Measurements from ENCODE around the gene PACRG. TPM values are rescaled to one million over a fixed set of nuclear protein-coding genes. Genes with fewer than 3 reads are reported as not detected.

PACRG gene
- polyA plus RNA-seq, 3 donors = not detected

GRCh38 chr6:163288066-163288465 lies 560.3 kb downstream of the PACRG start:
- no peaks in the 10 kb centered on the region for H3K4me1 Mint-ChIP-seq
- Histone ChIP-seq H3K27me3 (ENCODE audit: control insufficient read depth in 2 of 2, insufficient read depth in 2 of 2, low read length in 2 of 2) (no peaks in the 10 kb centered on the region), H3K9me3 (replicated peaks in 1 of 2; ENCODE audit: control insufficient read depth in 1 of 2, insufficient read depth in 1 of 2, low read length in 2 of 2) (no peaks in the 10 kb centered on the region), H3K27ac (ENCODE audit: low read depth in 1 of 2, low read length in 2 of 2) (no peak overlapping the region), H3K79me2 (ENCODE audit: insufficient read depth, low read length) (no peaks in the 10 kb centered on the region), H2AFZ (ENCODE audit: insufficient read depth, low read depth, low read length, poor library complexity, severe bottlenecking) (no peak overlapping the region), H3K9ac (ENCODE audit: insufficient read depth, low read length, poor library complexity, severe bottlenecking) (no peak overlapping the region), H3K36me3 (replicated peaks in 1 of 2; ENCODE audit: control insufficient read depth in 1 of 2, insufficient read depth in 2 of 2, low read length in 2 of 2) (no peaks in the 10 kb centered on the region), H3K4me2 (replicated peaks; ENCODE audit: extremely low read depth, low read length, poor library complexity, severe bottlenecking) (no peak overlapping the region), H4K20me1 (ENCODE audit: insufficient read depth, low read length) (no peaks in the 10 kb centered on the region), H3K4me1 (ENCODE audit: control insufficient read depth in 1 of 2, insufficient read depth in 2 of 2, low read length in 2 of 2) (no peaks in the 10 kb centered on the region), H3K4me3 (replicated peaks in 1 of 3; ENCODE audit: low read depth in 2 of 3, low read length in 3 of 3) (no peak overlapping the region)
- peaks cover 1 to 3% (median 2%) of the 10 kb centered on the region in 3 donors for H3K27me3 Mint-ChIP-seq (ENCODE audit: low read depth in 3 of 3)
- 97% methylated on average over 4 of the region's 8 CpGs for WGBS (ENCODE audit: insufficient coverage)
- peaks cover 0 to 4% (median 2%) of the 10 kb centered on the region in 7 donors for H3K9me3 Mint-ChIP-seq
- no peak for DNase-seq
- intact Hi-C loops (cut with micrococcal nuclease) = no loop called here
- no peaks in the 10 kb centered on the region for H3K36me3 Mint-ChIP-seq
- H3K27ac Mint-ChIP-seq = no peak overlapping the region
- TF ChIP-seq CTCF (IDR thresholded peaks at IDR 0.05) = no peak
- no peak overlapping the region for H3K4me3 Mint-ChIP-seq

- no peak for DNase-seq
- WGBS (ENCODE audit: insufficient coverage) = 100% methylated on average over 9 of the region's 11 CpGs
- H3K9ac ChIP-seq (ENCODE audit: insufficient read depth, low read length, poor library complexity, severe bottlenecking) = no peak overlapping the region
- no peaks in the 10 kb centered on the region for H4K20me1 ChIP-seq (ENCODE audit: insufficient read depth, low read length)
- no peak for TF ChIP-seq CTCF (IDR thresholded peaks at IDR 0.05)
- H3K79me2 ChIP-seq (ENCODE audit: insufficient read depth, low read length) = no peaks in the 10 kb centered on the region
- no peaks in the 10 kb centered on the region for H3K36me3 Mint-ChIP-seq
- no peaks in the 10 kb centered on the region for H3K27me3 ChIP-seq (ENCODE audit: control insufficient read depth in 2 of 2, insufficient read depth in 2 of 2, low read length in 2 of 2)
- peaks cover 0 to 4% (median 2%) of the 10 kb centered on the region in 7 donors for H3K9me3 Mint-ChIP-seq
- H3K4me2 ChIP-seq (replicated peaks; ENCODE audit: extremely low read depth, low read length, poor library complexity, severe bottlenecking) = no peak overlapping the region
- no peak overlapping the region for H3K27ac ChIP-seq (ENCODE audit: low read depth in 1 of 2, low read length in 2 of 2)
- no peaks in the 10 kb centered on the region for H3K36me3 ChIP-seq (replicated peaks in 1 of 2; ENCODE audit: control insufficient read depth in 1 of 2, insufficient read depth in 2 of 2, low read length in 2 of 2)
- peaks cover 1 to 3% (median 2%) of the 10 kb centered on the region in 3 donors for H3K27me3 Mint-ChIP-seq (ENCODE audit: low read depth in 3 of 3)
- no peaks in the 10 kb centered on the region for H3K4me1 Mint-ChIP-seq
- H3K4me3 ChIP-seq (replicated peaks in 1 of 3; ENCODE audit: low read depth in 2 of 3, low read length in 3 of 3) = no peak overlapping the region
- H3K27ac Mint-ChIP-seq = no peak overlapping the region
- H2AFZ ChIP-seq (ENCODE audit: insufficient read depth, low read depth, low read length, poor library complexity, severe bottlenecking) = no peak overlapping the region
- H3K4me3 Mint-ChIP-seq = no peak overlapping the region
- intact Hi-C loops (cut with micrococcal nuclease) = no loop called here
- H3K9me3 ChIP-seq (replicated peaks in 1 of 2; ENCODE audit: control insufficient read depth in 1 of 2, insufficient read depth in 1 of 2, low read length in 2 of 2) = no peaks in the 10 kb centered on the region
- no peaks in the 10 kb centered on the region for H3K4me1 ChIP-seq (ENCODE audit: control insufficient read depth in 1 of 2, insufficient read depth in 2 of 2, low read length in 2 of 2)
These were observed 561.1 kb downstream of the PACRG start for GRCh38 chr6:163288915-163289314.
